HG02763 (cell line): Measurements from ENCODE around the gene ZNF385A.
A peak's percentile ranks its signal among the peaks of the same experiment; 100 is the strongest.

ENCODE experiments used
- ATAC-seq: cut with Tn5 transposase; IDR thresholded peaks from one replicate; pipeline ENCODE4 v1.9.1; 2021; ENCODE audit warnings: mild to moderate bottlenecking, moderate library complexity; ENCODE audit not compliant: unreplicated experiment

ZNF385A gene

GRCh38 chr12:54416687-54417603 is 32.4 kb upstream of the ZNF385A start:
- ATAC-seq = no peak

GRCh38 chr12:54415221-54415929 is 30.8 kb upstream of the ZNF385A start:
- no peak for ATAC-seq

GRCh38 chr12:54413284-54414190 is 29.0 kb upstream of the ZNF385A start:
- peak; percentile 58 for ATAC-seq

- ATAC-seq = no peak
These were observed 28.3 kb upstream of the ZNF385A start for GRCh38 chr12:54412786-54413185.

GRCh38 chr12:54412348-54412747 is 27.8 kb upstream of the ZNF385A start:
- ATAC-seq = no peak

GRCh38 chr12:54411391-54412241 is 27.1 kb upstream of the ZNF385A start:
- no peak for ATAC-seq

GRCh38 chr12:54409267-54409666 is 24.7 kb upstream of the ZNF385A start:
- ATAC-seq = no peak

GRCh38 chr12:54407183-54407905 is 22.8 kb upstream of the ZNF385A start:
- no peak for ATAC-seq

GRCh38 chr12:54405573-54405972 is 21.0 kb upstream of the ZNF385A start:
- no peak for ATAC-seq

GRCh38 chr12:54405106-54405505 is 20.6 kb upstream of the ZNF385A start:
- ATAC-seq = no peak

- no peak for ATAC-seq
These were observed 19.8 kb upstream of the ZNF385A start for GRCh38 chr12:54404061-54405004.

GRCh38 chr12:54401119-54401518 is 16.6 kb upstream of the ZNF385A start:
- ATAC-seq = no peak

- peak; percentile 58 for ATAC-seq
These were observed 14.7 kb upstream of the ZNF385A start for GRCh38 chr12:54398995-54399793.

- ATAC-seq = no peak
These were observed 13.7 kb upstream of the ZNF385A start for GRCh38 chr12:54398218-54398617.

GRCh38 chr12:54397157-54397556 is 12.6 kb upstream of the ZNF385A start:
- no peak for ATAC-seq

GRCh38 chr12:54395545-54395944 is 11.0 kb upstream of the ZNF385A start:
- ATAC-seq = no peak

- ATAC-seq = no peak
These were observed 10.5 kb upstream of the ZNF385A start for GRCh38 chr12:54394986-54395385.
